ENCODE data around the gene BLOC1S1. TPM values are rescaled to one million over a fixed set of nuclear protein-coding genes. Genes with fewer than 3 reads are reported as not detected.

The BLOC1S1 gene
- total and polyA plus RNA-seq, 2 of the 4 experiments (the other 2 are of a cell fraction): 128 to 285 TPM

- H3K56ac ChIP-seq (ENCODE audit: extremely low read depth, insufficient read depth, low read length): no peak overlapping the region
- H4K91ac ChIP-seq (ENCODE audit: insufficient read depth, low read depth, low read length): no peak overlapping the region
- no peak overlapping the region for H3K4ac ChIP-seq (ENCODE audit: low read depth, low read length)
- H3K4me3 ChIP-seq (ENCODE audit: insufficient read depth, low read depth, low read length): peak overlapping the region; percentile 68; the same call in 1 of the 2 replicates
- H2BK20ac ChIP-seq (ENCODE audit: low read depth, low read length): no peak overlapping the region
- ChIA-PET POLR2A (ENCODE audit: unreplicated experiment) (interaction anchor here (0.5 to 1.6 kb wide), 3 partner anchors 10 to 379 kb away, joined by 3 to 5 read pairs (median 4); partner anchors contain the start of genes CD63 and ZC3H10), CTCF (interaction anchor here (0.6 to 2.7 kb wide), 18 partner anchors 10 to 302 kb away, joined by 3 to 16 read pairs (median 4); partner anchors contain the start of genes CD63, ORMDL2 and SARNP)
- H3K79me1 ChIP-seq (ENCODE audit: low read depth in 1 of 2, low read length in 2 of 2): peaks cover 0 to 16% of the 10 kb centered on the region in 2 experiments; a peak in 2 of 4 replicates
- peaks cover 6% of the 10 kb centered on the region for H3K4me1 ChIP-seq (ENCODE audit: control insufficient read depth, insufficient read depth, low read length)
- H2AK9ac ChIP-seq (replicated peaks; ENCODE audit: low read depth, low read length, poor library complexity): no peak overlapping the region
- in situ Hi-C loops (cut with MboI; ENCODE audit: low sequenced_read_pairs): loop anchor here (5.0 kb wide), 1 partner anchor 203 kb away; no protein-coding TSS in a partner anchor
- H2AFZ ChIP-seq (replicated peaks; ENCODE audit: low read length, poor library complexity): no peak overlapping the region
- H3K14ac ChIP-seq (replicated peaks; ENCODE audit: low read depth, low read length): no peak overlapping the region
- no peak overlapping the region for H2BK120ac ChIP-seq (ENCODE audit: low read depth, low read length)
- BruUV-seq (replicated peaks): no TSS peak
- no peak for DNase-seq
- no peaks in the 10 kb centered on the region for H3K27me3 ChIP-seq (ENCODE audit: control insufficient read depth, insufficient read depth, low read length)
- H3K36me3 ChIP-seq (ENCODE audit: control insufficient read depth, insufficient read depth, low read length): no peaks in the 10 kb centered on the region
- ATAC-seq (ENCODE audit: low read depth): no peak
- no peak overlapping the region for H4K8ac ChIP-seq (ENCODE audit: low read depth in 2 of 2, low read length in 2 of 2)
- H3K27ac ChIP-seq (ENCODE audit: insufficient read depth, low read length): no peak overlapping the region
- dilution Hi-C loops (cut with HindIII; ENCODE audit: low sequenced_read_pairs, unreplicated experiment): no loop called here
- peaks cover 6% of the 10 kb centered on the region; the same call in 1 of the 2 replicates for H3K9me1 ChIP-seq (ENCODE audit: insufficient read depth, low read length)
- intact Hi-C loops (cut with micrococcal nuclease): loop anchor here (1.0 to 5.0 kb wide), 2 partner anchors 290 to 303 kb away; partner anchors contain the start of gene RPS26
- H4K20me1 ChIP-seq (ENCODE audit: insufficient read depth, low read length): no peaks in the 10 kb centered on the region; the same call in 1 of the 2 replicates
- H2BK15ac ChIP-seq (ENCODE audit: low read depth, low read length): no peak overlapping the region
- H3K18ac ChIP-seq (ENCODE audit: low read depth, low read length): no peak overlapping the region
- no peak overlapping the region for H2BK5ac ChIP-seq (ENCODE audit: low read depth, low read length, poor library complexity, severe bottlenecking)
- WGBS, 2 experiments (ENCODE audit: extremely low coverage in 2 of 2, insufficient read length in 1 of 2): no CpG with 5 or more reads among the region's 2 CpGs
- H4K5ac ChIP-seq (ENCODE audit: low read depth, low read length): no peak overlapping the region
- no peak overlapping the region for H3K9ac ChIP-seq (ENCODE audit: low read depth, low read length)
- no peak overlapping the region for H3K23ac ChIP-seq (ENCODE audit: low read depth, low read length)
- TF ChIP-seq MXI1 (IDR thresholded peaks at IDR 0.05; ENCODE audit: borderline replicate concordance, low read depth, low read length): no peak
- no peak for TF ChIP-seq CHD1 (IDR thresholded peaks at IDR 0.05; ENCODE audit: low read depth, low read length)
- TF ChIP-seq, protein P1, sequence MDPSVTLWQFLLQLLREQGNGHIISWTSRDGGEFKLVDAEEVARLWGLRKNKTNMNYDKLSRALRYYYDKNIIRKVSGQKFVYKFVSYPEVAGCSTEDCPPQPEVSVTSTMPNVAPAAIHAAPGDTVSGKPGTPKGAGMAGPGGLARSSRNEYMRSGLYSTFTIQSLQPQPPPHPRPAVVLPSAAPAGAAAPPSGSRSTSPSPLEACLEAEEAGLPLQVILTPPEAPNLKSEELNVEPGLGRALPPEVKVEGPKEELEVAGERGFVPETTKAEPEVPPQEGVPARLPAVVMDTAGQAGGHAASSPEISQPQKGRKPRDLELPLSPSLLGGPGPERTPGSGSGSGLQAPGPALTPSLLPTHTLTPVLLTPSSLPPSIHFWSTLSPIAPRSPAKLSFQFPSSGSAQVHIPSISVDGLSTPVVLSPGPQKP (IDR thresholded peaks at IDR 0.05; ENCODE audit: borderline replicate concordance, low read depth, low read length): no peak
- TF ChIP-seq BHLHE40 (IDR thresholded peaks at IDR 0.05; ENCODE audit: low read depth, low read length): no peak
- TF ChIP-seq, protein P2, sequence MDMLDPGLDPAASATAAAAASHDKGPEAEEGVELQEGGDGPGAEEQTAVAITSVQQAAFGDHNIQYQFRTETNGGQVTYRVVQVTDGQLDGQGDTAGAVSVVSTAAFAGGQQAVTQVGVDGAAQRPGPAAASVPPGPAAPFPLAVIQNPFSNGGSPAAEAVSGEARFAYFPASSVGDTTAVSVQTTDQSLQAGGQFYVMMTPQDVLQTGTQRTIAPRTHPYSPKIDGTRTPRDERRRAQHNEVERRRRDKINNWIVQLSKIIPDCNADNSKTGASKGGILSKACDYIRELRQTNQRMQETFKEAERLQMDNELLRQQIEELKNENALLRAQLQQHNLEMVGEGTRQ (IDR thresholded peaks at IDR 0.05; ENCODE audit: low read depth, low read length): no peak
- TF ChIP-seq MAFK (IDR thresholded peaks at IDR 0.05; ENCODE audit: low read depth, low read length): no peak
- TF ChIP-seq POLR2A (IDR thresholded peaks at IDR 0.05; ENCODE audit: low read depth, low read length): no peak
- TF ChIP-seq, protein P3, sequence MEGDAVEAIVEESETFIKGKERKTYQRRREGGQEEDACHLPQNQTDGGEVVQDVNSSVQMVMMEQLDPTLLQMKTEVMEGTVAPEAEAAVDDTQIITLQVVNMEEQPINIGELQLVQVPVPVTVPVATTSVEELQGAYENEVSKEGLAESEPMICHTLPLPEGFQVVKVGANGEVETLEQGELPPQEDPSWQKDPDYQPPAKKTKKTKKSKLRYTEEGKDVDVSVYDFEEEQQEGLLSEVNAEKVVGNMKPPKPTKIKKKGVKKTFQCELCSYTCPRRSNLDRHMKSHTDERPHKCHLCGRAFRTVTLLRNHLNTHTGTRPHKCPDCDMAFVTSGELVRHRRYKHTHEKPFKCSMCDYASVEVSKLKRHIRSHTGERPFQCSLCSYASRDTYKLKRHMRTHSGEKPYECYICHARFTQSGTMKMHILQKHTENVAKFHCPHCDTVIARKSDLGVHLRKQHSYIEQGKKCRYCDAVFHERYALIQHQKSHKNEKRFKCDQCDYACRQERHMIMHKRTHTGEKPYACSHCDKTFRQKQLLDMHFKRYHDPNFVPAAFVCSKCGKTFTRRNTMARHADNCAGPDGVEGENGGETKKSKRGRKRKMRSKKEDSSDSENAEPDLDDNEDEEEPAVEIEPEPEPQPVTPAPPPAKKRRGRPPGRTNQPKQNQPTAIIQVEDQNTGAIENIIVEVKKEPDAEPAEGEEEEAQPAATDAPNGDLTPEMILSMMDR (conservative IDR thresholded peaks at IDR 0.05; ENCODE audit: low read depth, low read length): no peak
- no peak for TF ChIP-seq RAD21 (IDR thresholded peaks at IDR 0.05; ENCODE audit: low read length)
- no peak for TF ChIP-seq RCOR1 (IDR thresholded peaks at IDR 0.05; ENCODE audit: insufficient replicate concordance, low read length)
- no peak for TF ChIP-seq SMC3 (IDR thresholded peaks at IDR 0.05; ENCODE audit: low read depth, low read length)
- TF ChIP-seq NFE2L2 (IDR thresholded peaks at IDR 0.05; ENCODE audit: low read depth, low read length): no peak
- TF ChIP-seq MAZ (IDR thresholded peaks at IDR 0.05; ENCODE audit: borderline replicate concordance, low read depth, low read length): no peak
- TF ChIP-seq CEBPB (IDR thresholded peaks at IDR 0.05; ENCODE audit: low read depth, low read length): no peak
- TF ChIP-seq FOS (IDR thresholded peaks at IDR 0.05; ENCODE audit: low read depth, low read length): no peak
- no peak for TF ChIP-seq RFX5 (IDR thresholded peaks at IDR 0.05; ENCODE audit: low read depth, low read length)
- no peak overlapping the region for H2AK5ac ChIP-seq (ENCODE audit: low read depth, low read length)
- H3K9me3 ChIP-seq (ENCODE audit: control insufficient read depth, insufficient read depth, low read length): no peaks in the 10 kb centered on the region
- no peak overlapping the region for H3K4me2 ChIP-seq (ENCODE audit: low read depth, low read length)
Observed at GRCh38 chr12:55739025-55739378, 23.2 kb downstream of the BLOC1S1 start.

All from IMR-90 (cell line).